Measurements from ENCODE around the gene RER1.

Gene RER1

DNA sequence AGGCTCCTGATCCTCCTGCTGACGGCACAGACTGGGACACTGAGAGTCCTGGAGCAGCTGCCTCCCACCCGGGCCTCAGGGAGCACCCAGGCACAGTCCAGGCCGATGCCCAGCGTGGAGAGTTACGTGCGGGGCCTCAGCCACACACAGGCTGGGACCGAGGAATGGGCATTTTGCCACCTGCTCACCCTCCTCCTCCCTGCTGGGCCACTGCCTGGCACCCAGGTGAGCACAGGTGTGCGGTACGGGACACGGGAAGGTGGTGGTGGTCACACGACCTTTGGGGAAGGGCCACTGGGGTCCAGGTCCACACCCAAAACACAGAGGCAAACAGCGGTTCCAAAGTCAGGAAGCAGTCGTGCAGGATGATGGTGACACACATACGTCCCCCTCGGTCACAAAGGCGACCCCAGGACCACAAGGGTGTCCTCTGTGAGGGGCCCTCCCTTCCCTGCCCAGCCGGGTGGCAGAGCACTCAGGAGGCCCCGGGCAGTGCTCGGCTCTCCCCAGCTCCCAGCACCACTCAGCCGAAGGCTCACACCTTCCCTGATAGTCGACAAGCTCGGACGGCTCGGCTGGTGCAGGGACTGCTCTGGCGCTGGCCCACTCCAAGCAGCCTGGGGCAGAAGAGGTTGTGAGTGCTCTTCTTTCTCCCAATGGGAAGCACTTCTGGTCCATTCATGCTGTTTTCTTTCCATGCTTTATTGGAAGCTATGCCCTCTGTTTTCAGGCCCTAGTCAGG, 14.5 kb upstream of the RER1 start:
- no peak for DNase-seq

DNA sequence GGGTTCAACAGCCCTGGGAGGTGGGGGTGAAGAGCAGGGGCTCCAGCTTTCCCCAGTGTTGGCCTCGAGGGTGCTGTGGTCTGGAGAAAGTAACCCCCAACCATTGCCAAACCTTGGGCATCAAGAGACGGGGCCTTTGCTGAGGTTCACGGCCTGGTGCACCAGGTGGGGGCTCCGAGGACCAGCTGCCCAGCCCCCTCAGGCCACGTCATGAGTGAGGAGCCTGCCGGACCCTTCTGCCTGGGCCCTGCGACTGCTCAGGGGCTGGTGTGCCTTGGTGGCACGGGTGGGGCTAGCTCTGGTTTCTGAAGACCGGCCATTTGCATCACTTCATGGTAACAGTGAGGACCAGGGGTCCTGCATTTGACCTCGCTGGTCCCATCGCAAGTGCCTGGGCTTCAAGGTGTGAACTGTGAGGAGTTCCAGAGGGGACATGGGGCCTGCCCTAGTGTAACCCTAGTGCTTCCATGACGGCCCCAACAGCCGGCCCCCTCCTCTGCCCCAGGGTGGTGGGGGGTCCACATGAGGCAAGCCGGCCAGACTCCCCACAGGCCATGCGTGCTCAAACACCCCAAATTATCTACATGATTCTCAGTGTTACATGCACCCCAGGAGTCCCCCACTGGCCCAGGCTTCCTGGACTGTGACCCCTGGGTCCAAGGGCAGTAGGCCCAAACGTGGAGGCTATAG, 13.7 kb upstream of the RER1 start:
- no peak for DNase-seq

DNA sequence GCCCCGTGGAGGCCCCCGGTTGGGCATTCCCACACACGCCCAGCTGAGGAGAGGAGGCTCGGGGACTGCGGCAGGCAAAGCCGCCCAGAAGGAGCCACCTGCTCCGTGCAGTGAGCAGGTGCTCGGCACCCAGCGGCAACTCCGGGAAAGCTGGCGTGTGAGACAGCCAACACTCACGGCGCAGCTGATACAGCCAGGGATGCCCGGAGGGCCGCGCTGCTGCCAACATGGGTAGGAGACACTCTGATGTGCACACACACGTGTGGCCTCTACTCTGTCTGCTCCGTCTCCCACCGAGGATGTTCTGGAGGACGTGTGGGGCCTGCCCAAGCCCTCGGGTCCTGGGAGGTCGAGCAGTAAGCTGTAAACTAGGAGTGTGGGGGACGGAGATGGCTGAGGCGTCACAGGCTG, 13.2 kb upstream of the RER1 start:
- DNase-seq, result no peak

DNA sequence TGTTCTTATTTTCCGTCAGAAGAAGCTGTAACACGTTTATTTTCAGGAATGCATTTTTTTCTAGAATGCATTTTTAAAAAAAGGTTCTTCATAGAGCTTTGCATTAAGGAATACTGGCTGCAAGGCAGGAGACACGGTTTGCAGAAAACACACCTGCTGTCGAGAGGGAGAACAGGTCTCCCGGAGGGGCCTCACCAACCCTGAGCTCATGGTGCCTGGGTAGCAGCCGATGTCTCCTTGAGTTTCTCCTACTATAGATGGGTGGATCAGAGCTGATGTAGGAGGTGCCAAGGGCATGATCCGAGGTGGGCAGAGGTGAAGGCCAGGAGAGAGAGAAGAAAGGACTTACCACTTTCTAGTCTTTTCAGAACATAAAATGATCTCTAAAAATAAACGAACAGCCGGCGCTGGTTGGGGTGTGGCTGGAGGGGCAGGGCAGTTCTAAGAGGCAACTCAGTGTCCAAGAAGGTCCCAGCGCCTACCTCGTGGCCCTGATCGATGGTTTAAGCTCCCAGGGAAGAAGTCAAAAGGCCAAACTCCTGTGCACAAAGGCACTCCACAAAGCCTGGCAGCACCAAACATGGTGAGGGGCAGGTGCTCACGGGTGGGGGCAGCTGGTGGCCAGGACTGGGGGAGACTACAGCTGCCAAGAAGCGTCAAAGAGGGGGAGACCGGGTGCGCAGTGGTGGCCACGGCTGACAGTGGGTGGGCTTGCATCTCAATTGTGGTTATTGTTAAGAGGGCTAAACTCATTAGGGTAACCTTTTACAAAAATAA, 12.5 kb upstream of the RER1 start:
- no peak for DNase-seq

DNA sequence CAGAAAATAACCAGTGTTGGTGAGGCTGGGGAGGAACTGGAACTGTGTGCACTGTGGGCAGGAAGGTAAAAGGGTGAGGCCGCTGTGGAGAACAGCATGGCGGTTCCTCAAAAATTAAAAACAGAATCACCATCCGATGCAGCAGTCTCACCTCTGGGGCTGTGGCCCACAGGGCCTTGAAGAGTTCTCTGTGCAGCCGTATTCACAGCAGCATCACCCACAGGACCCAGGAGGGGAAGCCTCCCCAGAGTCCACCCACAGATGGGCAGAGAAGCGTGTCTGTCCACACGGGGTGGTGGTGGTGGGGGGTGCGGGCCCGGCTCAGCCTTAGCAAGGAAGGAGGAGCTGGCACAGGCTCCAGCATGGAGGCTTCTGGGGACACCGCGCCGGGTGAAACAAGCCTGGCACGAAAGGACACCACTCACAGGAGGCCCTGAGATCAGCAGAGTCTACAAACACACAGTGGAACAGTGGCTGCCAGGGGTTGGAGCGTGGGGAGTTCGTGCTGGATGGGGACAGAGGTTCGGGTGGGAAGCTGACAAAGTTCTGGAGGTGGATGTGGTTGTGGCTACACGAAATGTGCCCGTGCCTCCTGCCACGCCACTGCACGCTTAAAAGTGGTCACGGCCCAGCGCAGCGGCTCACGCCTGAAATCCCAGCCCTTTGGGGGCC, 11.8 kb upstream of the RER1 start:
- DNase-seq, result no peak

DNA sequence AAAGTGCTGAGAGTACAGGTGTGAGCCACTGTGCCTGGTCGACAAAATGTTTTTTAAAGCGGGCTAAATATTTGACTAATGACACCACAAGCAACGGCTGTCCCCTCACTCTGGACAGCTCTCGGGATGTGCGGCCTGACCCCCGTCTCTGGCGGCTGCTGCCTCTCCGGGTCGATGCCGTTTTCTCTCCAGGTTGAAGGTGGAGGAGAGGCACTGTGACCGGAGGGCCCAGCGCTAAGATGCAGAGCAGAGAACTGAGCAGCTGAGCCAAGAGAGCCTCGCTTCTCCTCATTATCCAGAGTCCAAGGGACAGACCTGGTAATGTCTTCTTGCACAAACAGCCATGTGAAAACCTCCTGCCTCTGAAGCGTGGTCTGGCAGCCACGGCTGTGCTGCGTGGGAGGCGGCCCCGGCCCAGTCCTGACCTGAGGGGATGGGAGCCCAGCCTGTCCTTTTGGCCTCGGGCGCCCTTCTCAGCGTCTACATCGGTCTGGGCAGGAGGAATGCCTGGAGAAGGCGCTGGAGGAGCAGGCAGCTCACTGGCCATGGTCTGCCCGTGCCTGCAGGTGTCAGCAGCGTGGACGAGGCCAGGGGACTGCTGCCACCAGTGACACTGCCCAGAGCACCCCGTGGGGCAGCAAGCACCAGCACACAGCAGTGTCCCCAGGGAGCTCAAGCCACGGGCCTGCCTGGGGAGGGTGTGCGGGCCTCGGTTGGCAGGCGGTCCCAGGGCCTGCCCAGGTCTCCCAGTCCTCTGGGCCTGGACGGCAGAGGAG, 10.6 kb upstream of the RER1 start:
- no peak for DNase-seq

DNA sequence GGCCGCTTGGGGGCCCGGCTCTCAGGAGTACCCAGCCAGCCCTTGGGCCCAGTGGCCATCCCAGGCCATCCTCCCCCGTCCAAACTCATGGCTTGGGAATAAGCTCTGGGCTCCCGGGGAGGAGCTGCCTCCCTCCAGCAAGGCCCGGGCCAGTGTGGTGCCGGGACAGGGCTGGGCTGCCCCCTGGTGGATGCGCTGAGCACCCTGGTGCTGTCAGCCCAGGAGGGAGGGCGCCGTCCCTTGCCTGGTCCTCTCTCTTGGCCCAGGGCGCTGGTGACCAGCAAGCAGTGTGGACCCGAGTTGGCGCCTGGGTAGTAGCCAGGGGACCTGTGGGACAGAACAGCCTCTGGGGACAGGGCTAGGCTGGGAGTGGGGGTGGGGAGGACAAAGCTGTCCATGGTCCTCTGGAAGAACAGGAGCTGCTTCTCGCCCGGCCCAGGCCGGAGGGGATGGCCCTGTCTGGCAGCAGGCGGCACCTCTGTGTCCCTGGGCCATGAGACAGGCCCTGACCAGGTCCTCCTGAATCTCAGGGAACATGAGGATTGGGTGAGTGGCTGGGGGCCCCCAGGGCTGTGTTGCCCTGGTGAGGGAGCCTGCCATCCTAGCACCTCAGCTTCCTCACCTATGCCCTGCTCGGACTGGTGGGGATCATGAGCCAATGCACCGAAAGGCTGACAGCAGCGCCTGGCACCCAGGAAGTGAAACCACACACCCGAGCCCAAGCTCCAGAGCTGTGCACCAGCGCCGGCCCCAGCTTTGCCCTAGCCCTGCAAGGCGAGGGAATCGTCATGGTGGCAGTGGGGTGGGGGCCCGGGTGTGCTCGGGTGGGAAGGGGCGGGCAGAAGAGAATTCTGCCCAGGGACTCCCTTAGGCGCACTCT, 9.7 kb upstream of the RER1 start:
- peak; percentile 52 to 62 for DNase-seq

DNA sequence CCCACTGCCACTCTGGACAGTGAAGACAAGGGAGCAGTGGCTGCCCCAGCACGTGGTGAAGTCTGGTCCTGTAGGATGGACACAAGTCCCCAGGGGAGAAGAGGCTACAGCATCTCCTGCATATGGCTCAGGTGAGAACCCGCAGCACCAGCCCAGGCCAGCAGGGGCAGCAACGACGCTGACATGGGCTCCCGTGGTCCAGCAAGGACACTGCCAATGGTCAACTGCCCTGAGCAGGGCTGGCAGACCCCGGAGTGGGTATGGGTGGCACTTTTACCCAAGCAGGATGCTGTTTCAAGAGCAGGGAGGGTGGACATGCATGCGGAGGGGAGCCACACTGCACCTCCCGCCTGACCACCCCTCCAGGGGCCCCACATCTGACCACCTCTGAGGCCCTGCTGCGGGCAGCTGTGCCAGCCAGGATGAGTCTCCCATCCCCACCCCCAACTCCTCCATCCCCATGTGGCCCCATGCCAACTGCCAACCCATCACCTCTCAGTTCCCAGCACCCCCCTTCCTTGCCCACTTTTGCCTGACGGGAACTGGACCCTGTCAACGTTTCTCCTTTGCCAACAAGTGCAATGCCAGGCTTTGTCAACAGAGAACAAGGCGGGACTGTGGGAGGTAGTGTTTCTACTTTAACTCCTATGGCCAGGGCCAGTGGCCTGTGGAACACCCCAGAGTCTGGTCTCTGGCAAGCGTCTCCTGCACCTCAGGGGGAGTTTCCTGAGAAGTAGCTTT, 8.8 kb upstream of the RER1 start:
- DNase-seq, result no peak

DNA sequence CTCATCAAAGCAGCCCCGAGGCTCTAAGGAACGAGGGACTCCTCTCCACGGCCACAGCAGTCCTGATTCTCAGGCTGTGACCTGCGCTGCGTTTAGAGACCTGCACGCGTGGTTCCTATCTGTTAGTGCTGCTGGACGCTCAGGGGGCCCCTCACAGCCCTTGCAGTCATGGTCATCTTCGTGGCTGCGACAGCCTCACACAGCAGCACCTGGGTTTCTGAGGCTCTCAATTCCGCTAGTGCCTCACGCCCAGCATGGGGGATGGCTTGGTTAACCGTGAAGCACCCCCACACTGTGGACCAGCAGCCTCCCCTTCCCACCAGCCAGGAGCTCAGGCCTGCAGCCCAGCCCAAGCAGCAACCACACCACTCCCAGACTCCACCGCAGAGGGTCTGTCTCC, 8.1 kb upstream of the RER1 start:
- DNase-seq, result no peak

DNA sequence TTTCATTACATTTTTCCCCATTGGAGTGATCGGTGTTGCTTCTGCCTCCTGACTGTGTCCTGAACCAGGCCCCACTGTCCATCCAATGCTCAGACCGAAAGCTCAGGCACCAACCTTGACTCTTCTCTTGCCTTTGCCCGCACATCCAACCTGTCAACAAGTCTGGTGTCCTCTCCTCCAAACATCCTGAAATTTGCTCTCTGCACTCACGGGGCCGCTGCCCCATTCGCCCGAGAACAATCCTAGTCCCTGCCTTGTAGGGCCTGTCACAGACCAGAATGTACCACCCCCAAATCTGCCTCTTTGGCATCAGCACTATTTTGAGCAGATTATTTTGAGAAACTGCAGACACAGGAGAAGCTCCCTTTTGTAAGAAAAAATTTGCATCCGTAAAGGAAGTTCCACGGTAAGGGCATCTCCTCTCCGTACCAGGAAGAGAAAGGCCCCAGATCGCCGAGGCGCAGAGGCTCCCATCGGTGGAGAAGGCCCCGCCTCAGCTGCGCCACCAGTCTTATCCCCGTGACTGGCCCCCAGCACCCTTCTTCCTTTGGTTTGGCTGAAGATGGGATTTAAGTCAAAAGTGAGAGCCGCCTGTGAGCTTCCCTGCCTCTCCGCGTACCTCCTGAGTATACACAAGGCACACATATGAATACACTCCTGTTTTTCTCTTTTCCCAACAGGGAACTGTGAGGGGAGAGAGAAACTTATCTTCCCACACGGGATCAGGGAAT, 7.3 kb upstream of the RER1 start:
- no peak for DNase-seq

DNA sequence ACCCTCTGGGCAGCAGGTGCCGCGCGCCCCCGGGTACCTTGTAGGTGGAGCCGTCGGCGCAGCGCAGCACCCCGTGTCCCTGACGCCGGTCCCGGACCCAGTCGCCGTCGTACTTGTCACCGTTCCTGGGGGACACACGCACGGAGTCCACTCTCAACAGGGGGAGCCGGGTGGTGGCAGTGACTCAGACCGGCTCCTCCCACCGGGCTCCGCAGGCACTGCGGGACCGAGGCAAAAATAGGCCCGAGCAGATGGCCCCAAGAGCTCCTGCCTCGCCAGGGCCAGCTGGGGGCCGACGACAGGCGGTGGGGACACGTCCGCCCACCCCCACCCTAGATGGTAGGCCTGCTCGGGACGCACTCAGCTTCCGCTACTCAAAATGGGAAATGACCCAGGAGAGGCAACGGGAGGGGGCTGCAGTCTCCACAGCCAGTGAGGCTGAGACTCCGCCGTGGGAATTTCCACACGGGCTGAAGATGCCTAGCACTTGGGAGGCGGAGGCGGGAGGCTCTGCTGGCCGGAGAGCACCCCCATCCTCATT, 6.6 kb upstream of the RER1 start:
- DNase-seq, result no peak

DNA sequence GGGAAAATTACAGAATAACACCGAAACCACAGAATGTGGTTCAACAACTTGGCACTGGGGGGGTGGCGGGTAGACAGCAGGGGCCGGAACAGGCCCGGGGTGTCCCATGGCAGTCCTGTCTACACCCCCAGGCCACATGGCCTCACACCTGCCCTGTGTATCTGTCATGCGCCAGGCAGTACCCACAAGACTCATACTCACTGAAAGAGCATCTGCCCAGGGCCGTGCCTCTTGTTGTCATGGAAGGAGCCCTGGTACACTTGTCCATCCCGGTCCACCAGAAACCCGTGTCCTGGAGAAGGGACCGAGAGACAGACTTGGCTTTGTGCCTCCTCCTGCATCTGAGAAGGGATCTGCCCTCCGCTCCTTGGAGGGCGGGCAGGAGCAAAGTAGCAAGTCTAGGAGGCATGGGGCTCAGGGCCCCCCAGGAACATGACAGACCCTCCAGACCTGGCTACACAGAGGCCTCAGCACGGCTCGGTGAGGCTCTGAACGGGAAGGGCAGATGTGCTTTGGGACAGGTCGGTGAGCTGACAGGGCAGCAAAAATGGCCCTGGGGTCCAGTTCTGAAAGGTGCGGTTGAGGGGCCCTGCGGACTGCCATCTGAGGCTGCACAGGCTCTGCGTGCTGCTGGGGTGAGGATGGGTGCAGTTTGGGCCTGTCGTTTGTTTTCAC, 5.9 kb upstream of the RER1 start:
- no peak for DNase-seq

DNA sequence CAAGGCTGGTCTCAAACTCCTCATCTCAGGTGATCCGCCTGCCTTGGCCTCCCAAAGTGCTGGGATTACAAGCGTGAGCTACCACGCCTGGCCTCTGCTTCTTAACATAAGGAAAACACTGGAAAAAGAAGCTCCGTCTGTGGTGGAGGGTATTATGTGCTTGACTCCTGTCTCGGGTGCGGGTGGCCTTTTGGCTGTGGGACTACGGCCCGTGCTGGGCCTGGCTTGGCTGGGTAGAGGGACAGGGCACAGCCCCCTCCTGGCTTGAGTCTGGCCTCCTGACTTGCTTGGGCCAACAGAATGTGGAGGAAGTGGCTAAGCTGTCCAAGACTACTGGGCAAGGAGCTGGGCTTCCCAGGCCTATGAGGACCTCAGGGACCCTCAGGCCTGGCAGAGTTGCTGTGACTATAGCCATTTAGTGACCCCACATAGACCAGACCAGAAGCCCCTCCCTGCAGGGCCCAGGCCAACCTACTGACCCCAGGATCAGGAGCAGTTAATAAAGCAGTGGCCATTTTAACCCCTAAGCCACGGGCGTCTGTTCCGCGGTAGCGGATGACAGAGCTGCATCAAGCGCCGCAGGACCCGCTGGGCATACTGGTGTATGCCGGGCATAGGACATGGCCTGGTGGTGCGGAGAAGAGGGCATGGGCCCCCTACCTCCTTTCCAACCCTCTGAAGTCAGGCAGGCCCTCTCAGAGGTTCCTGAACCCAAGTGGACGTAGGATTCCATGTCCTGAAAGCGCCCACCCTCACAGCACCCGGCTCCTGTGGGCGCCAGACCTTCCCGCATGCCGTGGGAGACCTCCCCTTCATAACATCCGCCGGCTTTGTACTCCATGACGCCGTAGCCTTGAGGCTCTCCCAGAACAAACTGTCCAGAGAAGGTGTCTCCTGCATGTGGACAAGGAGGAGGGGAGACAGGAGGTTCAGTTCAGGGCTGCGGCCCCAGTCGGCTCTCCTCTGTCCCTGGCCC, 4.7 kb upstream of the RER1 start:
- DNase-seq, result no peak

DNA sequence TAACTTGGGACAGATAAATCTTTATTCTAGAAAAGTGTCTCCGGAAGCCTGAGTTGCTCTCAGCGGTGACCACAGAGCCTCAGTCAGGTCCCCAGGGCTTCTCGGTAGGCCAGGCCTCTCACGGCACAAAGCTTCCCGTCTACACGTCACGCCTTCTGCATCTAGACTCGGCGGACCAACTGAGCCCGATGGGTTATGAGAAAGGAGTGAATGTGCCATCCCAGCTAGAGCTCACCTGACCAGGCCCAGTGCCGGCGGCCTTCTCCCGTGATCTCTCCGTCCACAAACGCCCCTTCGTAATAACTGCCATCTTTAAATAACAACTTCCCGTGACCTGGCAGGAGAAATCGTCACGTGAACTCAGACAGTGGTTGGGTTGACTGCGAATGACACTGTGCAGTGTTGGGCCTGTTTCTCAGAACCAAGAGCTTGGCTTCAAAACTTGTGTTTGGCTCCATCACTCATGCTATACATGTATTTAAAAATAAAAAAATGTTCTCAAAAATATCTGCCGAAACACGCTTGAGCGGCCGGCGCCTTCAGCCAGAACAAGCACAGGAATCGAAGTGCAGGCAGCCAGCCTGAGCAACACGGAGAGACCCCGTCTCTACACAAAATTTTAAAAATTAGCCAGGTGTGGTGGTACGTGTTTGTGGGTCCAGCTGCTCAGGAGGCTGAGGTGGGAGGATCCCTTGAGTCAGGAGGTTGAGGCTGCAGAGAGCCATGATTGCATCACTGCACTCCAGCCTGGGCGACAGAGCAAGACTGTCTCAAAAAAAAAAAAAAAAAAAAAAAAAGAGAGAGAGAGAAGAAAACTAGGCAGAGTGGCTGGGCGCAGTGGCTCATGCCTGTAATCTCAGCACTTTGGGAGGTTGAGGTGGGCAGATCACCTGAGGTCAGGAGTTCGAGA, 3.4 kb upstream of the RER1 start:
- no peak for DNase-seq

DNA sequence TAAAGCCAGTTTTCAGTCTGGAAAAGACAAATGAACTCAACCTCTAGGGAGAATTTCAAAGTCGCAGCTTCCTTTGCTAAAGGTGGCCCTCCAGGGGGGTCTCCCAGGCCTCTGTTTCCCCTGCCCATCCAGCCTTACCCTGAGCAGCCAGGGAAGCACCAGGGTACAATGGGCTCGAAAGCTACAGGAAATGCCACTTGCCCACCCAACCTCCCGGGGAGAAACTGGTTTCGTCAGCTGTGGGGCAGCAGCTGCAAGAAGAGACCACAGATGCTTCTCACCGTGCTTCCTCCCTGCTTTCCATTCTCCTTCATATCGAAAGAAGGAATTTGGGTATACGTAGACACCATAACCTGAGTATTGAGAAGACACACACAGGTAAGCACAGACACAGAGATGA, 2.0 kb upstream of the RER1 start:
- DNase-seq, result no peak

DNA sequence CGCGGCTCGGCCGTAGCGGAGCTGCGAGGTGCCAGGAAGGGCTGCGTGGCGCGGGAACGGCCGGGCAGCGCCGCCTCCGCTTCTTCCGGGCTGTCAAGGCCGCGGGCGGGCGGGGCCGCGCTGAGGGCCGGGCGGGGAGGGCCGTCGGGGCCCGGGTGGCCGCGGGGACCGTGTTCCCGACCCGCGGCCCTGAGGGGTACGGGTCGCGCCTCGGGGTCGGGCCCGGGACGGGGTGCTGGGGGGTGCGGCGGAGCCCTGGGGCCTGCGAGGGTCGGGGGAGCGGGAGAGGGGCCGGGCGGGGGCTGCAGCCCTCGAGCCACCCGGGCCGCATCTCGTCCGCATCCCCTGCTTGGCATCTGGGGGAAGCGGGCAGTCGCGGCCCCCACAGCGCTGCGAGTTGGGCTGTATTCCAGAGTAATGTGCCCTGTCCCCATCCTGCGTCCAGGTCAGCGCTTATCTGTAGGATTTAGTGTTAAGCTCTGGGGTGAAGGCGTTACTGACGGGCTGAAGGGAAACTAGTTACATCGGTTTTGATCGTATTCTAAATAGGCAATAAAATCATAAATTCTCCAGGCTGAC, 379 bp downstream of the RER1 start:
- DNase-seq, result no peak
